Hematopoietic multipotent progenitor cell (in vitro differentiated cells): ENCODE data around the gene KRTAP10-6. TPM values are rescaled to one million over a fixed set of nuclear protein-coding genes. Genes with fewer than 3 reads are reported as not detected.
"Not testable (repeated sequence)": the region's sequence is repeated elsewhere in the genome, so short reads cannot be mapped to it uniquely, and the experiment has no call there.

ENCODE experiments used
- DNase-seq, 3 donors: peaks; one replicate each; pipeline ENCODE4 v3.0.0-alpha.2; 2011 to 2015; ENCODE audit warnings: low read depth in 2 of 3, low spot score in 2 of 3
- total RNA-seq: library from RNA; depleted of rRNA; stranded (reverse); fragments of >200 nt; gene quantifications from one replicate; pipeline ENCODE4 v1.2.3, GENCODE V29; 2012

The KRTAP10-6 gene
- total RNA-seq, 1 donor = not detected

- DNase-seq = no peak
Measured at GRCh38 chr21:44579833-44580144, 12.5 kb downstream of the KRTAP10-6 start.

GRCh38 chr21:44579056-44579832 is 13.1 kb downstream of the KRTAP10-6 start:
- no peak for DNase-seq

- no peak for DNase-seq
Measured at GRCh38 chr21:44578371-44579055, 13.8 kb downstream of the KRTAP10-6 start.

- DNase-seq = no peak
Measured at GRCh38 chr21:44576025-44576420, 16.3 kb downstream of the KRTAP10-6 start.

GRCh38 chr21:44575307-44576024 is 16.8 kb downstream of the KRTAP10-6 start:
- DNase-seq = no peak

- DNase-seq = no peak
Measured at GRCh38 chr21:44574457-44575306, 17.6 kb downstream of the KRTAP10-6 start.

- not testable (repeated sequence) for DNase-seq
Measured at GRCh38 chr21:44573630-44574456, 18.5 kb downstream of the KRTAP10-6 start, which contains the start of gene KRTAP10-4. Gene KRTAP10-4 (plus strand): TSS chr21:44573729. CDS start chr21:44573759, 30 bp downstream.

GRCh38 chr21:44572959-44573583 is 19.2 kb downstream of the KRTAP10-6 start:
- no peak for DNase-seq

GRCh38 chr21:44571844-44572782 is 20.2 kb downstream of the KRTAP10-6 start:
- no peak for DNase-seq

GRCh38 chr21:44571296-44571695 is 21.0 kb downstream of the KRTAP10-6 start:
- DNase-seq = no peak

- DNase-seq = no peak
Measured at GRCh38 chr21:44569861-44570517, 22.3 kb downstream of the KRTAP10-6 start.

GRCh38 chr21:44568667-44569556 is 23.4 kb downstream of the KRTAP10-6 start:
- no peak for DNase-seq

- no peak for DNase-seq
Measured at GRCh38 chr21:44568261-44568660, 24.0 kb downstream of the KRTAP10-6 start.

- no peak for DNase-seq
Measured at GRCh38 chr21:44567481-44568171, 24.7 kb downstream of the KRTAP10-6 start.

GRCh38 chr21:44566403-44566802 is 25.9 kb downstream of the KRTAP10-6 start:
- peak in 2 of 3 donors; percentile 57 to 83 for DNase-seq
